BE2C (cell line): ENCODE measurements around the gene HOXC5.

ENCODE experiments used
- DNase-seq: peaks from one replicate; pipeline ENCODE4 v3.0.0-alpha.2; 2020
- H3K27me3 ChIP-seq: fragments of 250-450 bp; sonication (Bioruptor Pico); 2 replicates; pipeline ENCODE4 v1.5.1; 2020; ENCODE audit warnings: mild to moderate bottlenecking
- H3K36me3 ChIP-seq: fragments of 250-450 bp; sonication (Bioruptor Pico); 2 replicates; pipeline ENCODE4 v1.5.1; 2020; ENCODE audit warnings: mild to moderate bottlenecking
- H3K4me1 ChIP-seq: fragments of 250-450 bp; sonication (Bioruptor Pico); 2 replicates; pipeline ENCODE4 v1.5.1; 2020
- H3K4me3 ChIP-seq: 2 replicates; pipeline ENCODE4 v1.5.1; 2011; ENCODE audit warnings: low read depth, low read length
- H3K9me3 ChIP-seq: fragments of 250-450 bp; sonication (Bioruptor Pico); 2 replicates; pipeline ENCODE4 v1.5.1; 2020
- CTCF ChIP-seq: IDR thresholded peaks from 2 replicates; pipeline ENCODE4 v1.5.1; 2012; ENCODE audit warnings: mild to moderate bottlenecking, low read depth, low read length

HOXC5 gene

GRCh38 chr12:54021432-54022013 is 11.3 kb upstream of the HOXC5 start:
- peak; percentile 63 for TF ChIP-seq CTCF
- H3K36me3 ChIP-seq = no peaks in the 10 kb centered on the region
- no peaks in the 10 kb centered on the region for H3K27me3 ChIP-seq
- DNase-seq = peak; percentile 76
- peak overlapping the region; percentile 80 for H3K4me3 ChIP-seq
- no peaks in the 10 kb centered on the region for H3K9me3 ChIP-seq
- peaks cover 37% of the 10 kb centered on the region for H3K4me1 ChIP-seq

DNA sequence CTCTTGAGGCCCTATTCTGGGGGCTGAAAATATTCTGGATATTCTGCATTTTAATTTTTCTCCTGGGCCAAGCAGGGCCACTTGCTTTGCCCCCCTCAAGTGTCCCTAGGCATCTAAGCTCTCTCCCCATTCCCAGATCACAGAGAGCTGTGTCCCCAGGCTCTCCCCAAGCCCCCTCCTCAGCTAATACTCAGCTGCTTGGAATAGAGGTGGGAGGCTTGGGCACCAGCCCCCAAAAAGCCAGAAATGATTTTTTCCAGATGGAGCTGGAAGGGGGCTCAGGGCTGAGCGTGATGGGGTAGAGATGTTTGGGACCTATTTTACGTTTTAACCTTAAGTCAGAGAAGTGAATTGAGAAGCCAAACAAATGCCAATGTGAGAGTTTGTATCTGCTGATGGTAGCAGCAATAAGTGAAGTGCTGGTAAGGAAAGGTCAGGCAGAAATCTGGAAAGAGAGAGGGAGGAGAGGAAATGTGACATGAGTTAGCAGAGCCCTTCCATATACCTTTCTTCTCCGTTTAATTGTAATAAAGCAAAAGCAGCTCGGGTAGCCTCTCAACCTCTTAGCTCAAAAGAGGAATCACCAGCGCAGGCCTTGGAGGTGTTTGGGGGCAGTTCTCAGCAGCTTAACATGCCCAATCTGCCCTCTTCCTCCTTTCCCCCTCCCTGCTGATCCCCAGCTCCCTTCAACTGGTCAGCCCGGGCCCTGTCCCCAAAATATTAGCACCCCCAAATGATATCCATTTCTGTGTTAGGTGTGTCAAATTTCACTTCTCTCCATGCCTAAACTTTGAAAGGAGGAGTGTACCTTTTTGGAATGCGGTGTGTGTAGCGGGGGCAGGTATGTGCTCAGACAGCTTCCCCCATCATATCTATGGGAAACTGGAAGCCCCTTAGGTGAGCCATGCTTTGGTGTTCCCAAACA is 9.6 kb upstream of the HOXC5 start:
- Histone ChIP-seq H3K9me3 (no peaks in the 10 kb centered on the region), H3K4me1 (peaks cover 41% of the 10 kb centered on the region), H3K36me3 (no peaks in the 10 kb centered on the region), H3K4me3 (no peak overlapping the region; the same call in 1 of the 2 replicates), H3K27me3 (no peaks in the 10 kb centered on the region)
- TF ChIP-seq CTCF = no peak
- no peak for DNase-seq

DNA sequence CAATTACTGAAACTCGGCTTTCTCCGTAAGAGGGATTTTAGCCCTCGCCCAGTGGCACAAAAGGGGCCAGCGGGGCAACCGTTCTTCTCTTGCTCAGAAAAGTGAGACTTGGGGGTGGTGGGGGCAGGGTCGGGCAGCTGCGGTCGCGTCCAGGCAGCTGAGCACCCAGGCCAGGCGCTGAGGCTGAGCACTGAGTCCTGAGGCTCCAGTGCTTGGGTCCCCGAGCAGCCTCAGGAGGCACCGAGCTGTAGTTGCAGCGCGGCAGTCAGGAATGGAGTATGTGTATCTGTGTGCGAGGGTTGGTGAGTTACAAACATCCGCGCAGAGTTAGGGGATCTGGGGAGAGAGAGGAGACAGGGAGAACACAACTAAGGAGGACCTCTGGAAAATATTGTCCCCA is 8.7 kb upstream of the HOXC5 start:
- H3K9me3 ChIP-seq = no peaks in the 10 kb centered on the region
- H3K4me1 ChIP-seq = peaks cover 41% of the 10 kb centered on the region
- DNase-seq = peak; percentile 56
- no peaks in the 10 kb centered on the region for H3K27me3 ChIP-seq
- H3K4me3 ChIP-seq = peak overlapping the region; percentile 38
- H3K36me3 ChIP-seq = no peaks in the 10 kb centered on the region
- TF ChIP-seq CTCF = 0 out of 2 replicates have a peak, but pooled peaks have one; percentile 8

GRCh38 chr12:54024581-54025305 is 8.1 kb upstream of the HOXC5 start:
- H3K36me3 ChIP-seq = no peaks in the 10 kb centered on the region
- DNase-seq = no peak
- peak overlapping the region; percentile 38; the same call in 1 of the 2 replicates for H3K4me3 ChIP-seq
- H3K27me3 ChIP-seq = no peaks in the 10 kb centered on the region
- H3K4me1 ChIP-seq = peaks cover 41% of the 10 kb centered on the region
- TF ChIP-seq CTCF = no peak
- H3K9me3 ChIP-seq = no peaks in the 10 kb centered on the region

GRCh38 chr12:54025499-54026405 is 7.1 kb upstream of the HOXC5 start:
- H3K4me3 ChIP-seq = no peak overlapping the region
- peaks cover 34% of the 10 kb centered on the region for H3K4me1 ChIP-seq
- DNase-seq = no peak
- no peaks in the 10 kb centered on the region for H3K9me3 ChIP-seq
- H3K36me3 ChIP-seq = no peaks in the 10 kb centered on the region
- H3K27me3 ChIP-seq = no peaks in the 10 kb centered on the region
- peak; percentile 33 for TF ChIP-seq CTCF
